HG03045 (cell line): Measurements from ENCODE around the gene MBTPS1.

Experiments
- ATAC-seq: cut with Tn5 transposase; IDR thresholded peaks from one replicate; pipeline ENCODE4 v1.9.1; 2021; ENCODE audit warnings: mild to moderate bottlenecking, moderate library complexity; ENCODE audit not compliant: unreplicated experiment

MBTPS1 gene

GRCh38 chr16:84116720-84117493 is at the start of gene MBTPS1:
Gene MBTPS1 (minus strand): TSS chr16:84116942. CDS start chr16:84101783, 15,159 bp downstream.
- peak; percentile 87 for ATAC-seq

- ATAC-seq, result no peak
These were observed 49.0 kb upstream of the MBTPS1 start for GRCh38 chr16:84165746-84166145.

GRCh38 chr16:84161801-84162200 is 45.1 kb upstream of the MBTPS1 start:
- no peak for ATAC-seq

GRCh38 chr16:84161037-84161436 is 44.3 kb upstream of the MBTPS1 start:
- no peak for ATAC-seq

GRCh38 chr16:84159800-84160199 is 43.1 kb upstream of the MBTPS1 start:
- ATAC-seq, result no peak

GRCh38 chr16:84159007-84159406 is 42.3 kb upstream of the MBTPS1 start:
- ATAC-seq, result no peak

GRCh38 chr16:84156342-84156784 is 39.6 kb upstream of the MBTPS1 start:
- ATAC-seq, result no peak

GRCh38 chr16:84155771-84156170 is 39.0 kb upstream of the MBTPS1 start:
- ATAC-seq, result no peak

- ATAC-seq, result no peak
These were observed 38.5 kb upstream of the MBTPS1 start for GRCh38 chr16:84155226-84155625.

- ATAC-seq, result no peak
These were observed 37.0 kb upstream of the MBTPS1 start for GRCh38 chr16:84153660-84154214.

- ATAC-seq, result no peak
These were observed 34.2 kb upstream of the MBTPS1 start for GRCh38 chr16:84150926-84151325.

GRCh38 chr16:84144859-84145639 is 28.3 kb upstream of the MBTPS1 start, which contains the start of the genes DNAAF1 and HSDL1:
Gene DNAAF1 (plus strand): TSS chr16:84145308. CDS start chr16:84145441, 133 bp downstream.
Gene HSDL1 (minus strand): TSS chr16:84145177. CDS start chr16:84131321, 13,856 bp downstream.
- ATAC-seq, result peak; percentile 83

- peak; percentile 16 for ATAC-seq
These were observed 27.6 kb upstream of the MBTPS1 start for GRCh38 chr16:84144209-84144858.

- ATAC-seq, result no peak
These were observed 27.1 kb upstream of the MBTPS1 start for GRCh38 chr16:84143784-84144199.

GRCh38 chr16:84143081-84143480 is 26.3 kb upstream of the MBTPS1 start:
- ATAC-seq, result no peak

GRCh38 chr16:84141143-84141670 is 24.5 kb upstream of the MBTPS1 start:
- no peak for ATAC-seq

- ATAC-seq, result no peak
These were observed 23.0 kb upstream of the MBTPS1 start for GRCh38 chr16:84139628-84140258.

GRCh38 chr16:84138824-84139627 is 22.3 kb upstream of the MBTPS1 start:
- ATAC-seq, result no peak

GRCh38 chr16:84138500-84138823 is 21.7 kb upstream of the MBTPS1 start:
- no peak for ATAC-seq
